ENCODE measurements around the gene IL20.
"Not testable (repeated sequence)": the region's sequence is repeated elsewhere in the genome, so short reads cannot be mapped to it uniquely, and the experiment has no call there.

IL20 gene

DNA sequence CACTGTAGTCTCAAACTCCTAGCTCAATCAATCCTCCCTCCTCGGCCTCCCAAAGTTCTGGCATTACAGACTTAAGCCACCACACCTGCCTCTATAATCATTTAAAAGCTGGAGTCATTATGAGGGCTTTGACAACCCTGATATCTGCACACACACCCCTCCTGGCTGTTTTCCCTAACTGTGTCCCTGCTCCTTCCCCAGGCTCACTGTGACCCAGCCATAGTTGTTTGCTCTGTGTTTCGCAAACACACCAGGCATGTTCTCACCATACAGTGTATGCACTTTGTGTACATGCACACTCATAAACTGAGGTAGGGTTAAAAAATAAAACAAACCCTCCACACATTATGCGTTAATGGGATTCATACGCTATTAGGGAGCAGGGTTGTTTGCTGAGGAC, 21.8 kb upstream of the IL20 start:
- DNase-seq, result no peak

DNA sequence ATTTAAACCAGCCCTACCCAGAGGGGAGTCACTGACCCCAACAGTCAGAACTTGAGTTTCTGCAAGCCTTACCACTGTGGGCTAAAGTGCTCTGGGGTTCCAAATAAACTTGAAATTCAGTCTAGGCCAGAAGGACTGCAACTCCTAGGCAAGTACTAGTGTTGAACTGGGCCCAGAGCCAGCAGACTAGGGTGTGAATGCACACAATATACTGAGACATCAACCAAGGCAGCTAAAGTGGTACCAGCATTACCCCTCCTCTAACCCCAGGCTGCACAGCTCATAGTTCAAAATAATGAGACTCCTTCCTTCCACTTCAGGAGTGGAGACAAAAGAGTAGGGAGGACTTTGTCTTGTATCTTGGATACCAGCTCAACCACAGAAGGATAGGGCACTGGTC, 18.9 kb upstream of the IL20 start:
- no peak for DNase-seq

DNA sequence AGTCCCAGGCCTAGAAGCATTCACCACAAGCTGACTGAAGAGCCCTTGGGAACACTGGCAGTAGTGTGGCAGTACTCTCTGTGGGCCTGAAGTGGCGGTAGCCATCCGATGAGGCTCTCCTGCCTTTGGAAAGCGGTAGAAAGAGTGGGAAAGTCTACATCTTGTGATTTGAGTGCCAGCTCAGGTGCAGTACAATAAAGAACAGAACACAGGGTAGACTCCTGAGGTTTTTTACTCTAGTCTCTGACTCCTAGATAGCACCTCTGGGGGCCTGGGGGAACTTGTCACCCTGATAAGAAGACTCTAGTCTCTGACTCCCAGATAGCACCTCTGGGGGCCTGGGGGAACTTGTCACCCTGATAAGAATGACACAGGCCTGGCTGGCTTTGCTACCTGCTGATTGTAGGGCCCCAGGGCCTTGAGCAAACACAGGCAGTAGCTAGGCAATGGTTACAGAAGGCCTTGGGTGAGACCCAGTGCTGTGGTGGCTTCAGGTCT, 18.0 kb upstream of the IL20 start:
- DNase-seq, result no peak

DNA sequence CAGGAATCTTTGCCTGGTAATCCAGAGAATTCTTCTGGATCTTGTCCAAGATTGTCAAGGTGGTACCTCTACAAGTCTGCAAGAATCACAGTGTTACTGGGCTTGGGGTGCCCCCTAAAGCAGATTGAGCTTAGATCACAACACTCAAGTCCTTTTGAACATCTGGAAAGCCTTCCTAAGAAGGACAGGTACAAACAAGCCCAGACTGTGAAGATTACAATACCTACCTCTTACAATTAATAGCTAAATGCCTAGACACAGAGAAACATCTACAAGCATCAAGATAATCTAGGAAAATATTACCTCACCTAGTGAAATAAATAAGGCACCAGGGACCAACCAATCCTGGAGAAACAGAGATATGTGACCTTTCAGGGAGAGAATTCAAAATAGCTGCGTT, 17.5 kb upstream of the IL20 start:
- no peak for DNase-seq

DNA sequence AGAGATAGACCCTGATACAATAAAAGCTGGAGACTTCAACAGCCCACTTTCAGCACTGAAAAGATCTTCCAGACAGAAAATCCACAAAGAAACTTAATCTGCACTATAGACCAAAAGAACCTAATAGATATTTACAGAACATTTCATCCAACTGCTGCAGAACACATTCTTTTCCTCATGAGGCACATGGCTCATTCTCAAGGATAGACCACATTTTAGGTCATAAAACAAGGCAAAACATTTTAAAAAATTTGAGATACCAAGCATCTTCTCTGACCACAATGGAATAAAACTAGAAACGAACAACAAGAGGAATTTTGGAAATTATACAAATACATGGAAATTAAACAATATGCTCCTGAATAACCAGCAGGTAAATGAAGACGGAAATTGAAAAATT, 15.0 kb upstream of the IL20 start:
- no peak for DNase-seq

DNA sequence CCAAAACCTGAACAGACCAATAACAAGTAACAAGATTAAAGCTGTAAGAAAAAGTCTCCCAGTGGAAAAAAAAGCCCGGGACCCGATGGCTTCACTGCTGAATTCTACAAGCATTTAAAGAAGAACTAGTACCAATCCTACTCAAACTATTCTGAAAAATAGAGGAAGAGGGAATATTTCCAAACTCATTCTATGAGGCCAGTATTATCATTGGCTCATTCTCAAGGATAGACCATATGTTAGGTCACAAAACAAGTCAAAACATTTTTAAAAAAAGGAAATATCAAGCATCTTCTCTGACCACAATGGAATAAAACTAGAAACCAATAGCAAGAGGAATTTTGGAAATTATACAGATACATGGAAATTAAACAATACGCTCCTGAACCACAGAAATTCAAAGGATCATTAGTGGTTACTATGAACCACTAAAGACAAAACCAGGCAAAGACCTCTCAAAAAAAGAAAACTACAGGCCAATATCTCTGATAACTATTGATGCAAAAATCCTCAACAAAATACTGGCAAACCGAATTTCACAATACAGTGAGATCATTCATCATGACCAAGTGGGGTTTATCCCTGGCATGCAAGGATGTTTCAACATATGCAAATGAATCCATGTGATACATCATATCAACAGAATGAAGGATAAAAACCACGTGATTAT, 13.9 kb upstream of the IL20 start:
- DNase-seq, result no peak

DNA sequence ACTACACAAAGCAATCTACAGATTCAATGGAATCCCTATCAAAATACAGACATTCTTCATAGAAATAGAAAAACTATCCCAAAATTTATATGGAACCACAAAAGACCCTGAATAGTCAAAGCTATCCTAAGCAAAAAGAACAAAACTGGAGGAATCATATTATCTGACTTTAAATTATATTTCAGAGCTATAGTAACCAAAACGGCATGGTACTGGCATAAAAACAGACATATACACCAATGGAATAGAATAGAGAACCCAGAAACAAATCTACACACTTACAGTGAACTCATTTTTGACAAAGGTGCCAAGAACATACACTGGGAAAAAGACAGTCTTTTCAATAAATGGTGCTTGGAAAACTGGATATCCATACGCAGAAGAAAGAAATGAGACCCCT, 12.8 kb upstream of the IL20 start:
- not testable (repeated sequence) for DNase-seq

DNA sequence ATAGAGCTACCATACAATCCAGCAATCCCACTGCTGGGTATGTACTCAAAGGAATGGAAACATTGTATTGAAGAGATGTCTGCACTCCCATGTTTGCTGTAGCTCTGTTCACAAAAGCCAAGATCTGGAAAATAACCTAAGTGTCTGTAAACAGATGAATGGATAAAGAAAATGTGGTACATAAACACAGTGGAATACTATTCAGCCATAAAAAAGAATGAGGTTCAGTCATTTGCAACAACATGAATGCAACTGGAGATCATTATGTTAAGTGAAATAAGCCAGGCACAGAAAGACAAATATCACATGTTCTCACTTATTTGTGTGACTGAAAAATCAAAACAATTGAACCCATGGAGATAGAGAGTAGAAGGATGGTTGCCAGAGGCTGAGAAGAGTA, 11.7 kb upstream of the IL20 start:
- DNase-seq, result not testable (repeated sequence)

DNA sequence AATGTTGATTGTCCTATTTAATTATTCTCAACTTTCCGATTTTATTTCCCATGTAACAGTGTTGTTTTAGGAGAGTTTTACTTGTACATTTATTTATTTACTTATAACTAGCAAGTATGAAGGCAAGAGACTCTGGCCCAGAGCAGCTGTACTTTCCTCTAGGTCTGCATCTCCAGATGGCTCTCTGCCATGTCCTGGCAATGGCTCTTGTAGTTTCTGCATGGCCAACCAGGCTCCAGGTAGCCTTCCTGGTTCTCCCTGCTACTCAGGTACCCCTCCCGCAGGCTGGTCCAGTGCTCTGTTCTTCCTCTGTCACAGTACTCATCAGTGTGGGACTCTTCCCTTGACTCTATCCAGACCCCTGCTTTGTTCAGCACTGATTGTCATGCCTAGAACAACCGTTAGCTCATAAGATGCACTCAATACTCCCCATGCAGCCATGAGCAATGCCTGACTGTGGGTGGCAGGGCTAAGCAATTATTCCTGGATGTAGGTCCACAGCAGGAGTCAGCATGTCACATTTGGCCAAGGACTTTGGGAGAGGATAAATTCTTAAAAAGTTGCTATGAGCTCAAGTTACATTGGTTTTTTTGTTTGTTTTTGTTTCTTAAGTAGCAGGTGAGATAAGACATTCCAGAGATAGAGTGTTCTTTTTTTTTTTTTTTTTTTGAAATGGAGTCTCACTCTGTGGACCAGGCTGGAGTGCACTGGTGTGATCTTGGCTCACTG, 10.9 kb upstream of the IL20 start:
- no peak for DNase-seq

DNA sequence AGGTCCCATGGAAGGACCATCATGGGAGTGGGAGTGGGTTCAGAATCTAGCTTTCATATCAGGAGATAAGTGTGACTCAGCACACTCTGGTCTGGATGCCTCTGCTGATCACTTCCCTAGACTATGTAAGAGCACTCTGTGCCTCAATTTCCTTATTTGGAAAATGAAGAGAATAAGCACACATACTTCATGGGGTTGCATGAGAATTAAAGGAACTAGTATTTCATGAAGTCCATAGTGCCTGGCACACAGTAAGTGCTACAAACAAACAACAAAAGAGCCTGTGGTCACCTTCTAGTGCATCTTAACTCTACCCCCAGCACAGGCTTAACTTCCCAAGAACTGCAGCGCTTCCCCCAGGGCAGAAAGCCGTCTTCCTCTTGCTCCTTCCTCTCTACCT, 9.6 kb upstream of the IL20 start:
- no peak for DNase-seq

DNA sequence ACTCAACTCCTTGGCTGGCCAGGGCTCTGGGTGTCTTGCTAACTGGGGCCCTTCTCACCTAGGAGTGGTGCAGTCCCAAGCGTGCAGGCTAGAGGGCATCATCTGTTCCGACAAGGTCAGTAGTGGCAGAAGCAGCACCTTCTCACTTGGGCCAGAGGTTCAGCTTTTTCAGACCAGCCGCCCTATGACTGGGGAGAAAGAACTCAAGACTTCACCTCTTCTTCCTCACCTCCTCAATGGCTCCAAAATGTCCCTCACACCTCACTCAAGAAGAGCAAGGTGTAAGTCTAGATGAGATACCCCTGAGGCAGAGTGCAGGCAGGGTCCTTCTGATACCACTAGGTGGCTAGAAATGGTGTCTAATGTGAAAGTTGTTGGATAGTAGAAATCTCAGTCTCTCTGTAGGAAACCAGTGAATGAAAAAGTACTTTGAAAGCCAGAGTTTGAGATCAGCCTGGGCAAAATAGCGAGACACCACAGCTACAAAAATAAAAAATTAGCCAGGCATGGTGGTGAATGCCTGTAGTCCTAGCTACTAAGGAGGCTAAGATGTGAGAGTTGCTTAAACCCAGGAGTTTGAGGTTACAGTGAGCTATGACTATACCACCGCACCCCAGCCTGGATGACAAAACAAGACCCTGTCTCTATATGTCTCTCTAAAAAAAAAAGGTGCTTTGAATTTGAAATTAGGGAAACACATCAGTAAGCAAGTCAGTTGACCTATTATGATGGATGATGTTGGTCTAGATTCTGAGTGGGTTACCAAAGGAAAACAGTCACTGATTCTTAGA, 8.6 kb upstream of the IL20 start:
- no peak for DNase-seq

DNA sequence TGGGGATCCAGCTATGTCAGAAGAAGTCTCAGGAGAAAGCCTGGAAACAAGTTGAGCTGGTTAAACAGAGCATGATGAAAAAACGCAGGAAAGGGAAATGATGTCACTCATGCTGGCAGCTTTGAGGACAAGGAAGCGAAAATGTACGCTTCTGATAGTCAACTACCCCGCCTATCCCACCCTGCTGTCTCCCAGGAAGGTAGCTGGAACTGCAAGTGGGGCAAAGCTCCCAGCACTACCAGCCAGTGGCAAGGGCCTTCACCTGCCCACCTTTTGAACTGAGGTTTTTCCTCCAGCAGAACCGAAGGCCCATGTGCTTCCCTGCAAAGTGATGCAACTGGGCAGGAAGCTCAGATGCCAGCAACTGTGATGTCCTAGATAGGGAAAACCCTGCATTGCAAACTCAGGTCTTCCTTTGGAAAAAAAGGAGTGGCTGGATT, 6.3 kb upstream of the IL20 start:
- DNase-seq, result no peak

DNA sequence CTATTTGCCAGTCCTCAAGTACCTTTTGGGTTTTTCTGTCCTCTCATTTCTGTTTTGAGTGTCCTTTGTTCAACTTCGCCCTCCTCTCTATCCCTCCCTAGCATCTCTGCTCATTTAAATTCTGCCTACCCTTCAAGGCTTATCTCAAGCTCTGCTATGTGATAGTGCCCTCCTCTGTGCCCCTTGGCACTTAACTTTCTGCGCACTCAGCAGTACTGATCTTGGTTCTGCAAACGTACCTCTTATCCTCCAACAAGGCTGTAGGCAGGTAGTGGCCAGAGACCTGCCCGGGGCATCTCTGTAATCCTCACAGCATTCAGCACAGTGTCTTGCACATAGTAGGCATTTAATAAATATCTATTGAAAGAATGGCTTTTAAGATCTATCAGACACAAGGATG, 5.3 kb upstream of the IL20 start:
- DNase-seq, result no peak

DNA sequence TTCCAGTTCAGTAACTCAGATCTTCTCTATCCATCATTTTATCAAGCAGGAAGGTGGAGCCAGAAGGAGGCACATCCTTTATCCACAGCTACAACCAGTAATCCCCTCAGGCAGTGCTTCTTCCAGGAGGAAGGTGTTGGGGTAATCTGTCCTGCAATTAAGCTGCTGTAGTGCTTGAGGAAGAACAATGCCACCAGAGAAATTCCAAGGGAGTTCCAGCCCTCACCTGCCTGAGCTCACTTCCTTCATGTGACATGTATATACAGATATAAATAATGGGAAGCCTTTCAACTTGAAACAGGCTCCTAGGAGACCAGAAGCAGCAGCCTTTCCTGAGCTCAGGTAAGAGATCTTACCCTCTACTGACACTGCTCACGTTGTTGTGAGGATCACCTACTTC, 2.2 kb upstream of the IL20 start:
- DNase-seq, result no peak

DNA sequence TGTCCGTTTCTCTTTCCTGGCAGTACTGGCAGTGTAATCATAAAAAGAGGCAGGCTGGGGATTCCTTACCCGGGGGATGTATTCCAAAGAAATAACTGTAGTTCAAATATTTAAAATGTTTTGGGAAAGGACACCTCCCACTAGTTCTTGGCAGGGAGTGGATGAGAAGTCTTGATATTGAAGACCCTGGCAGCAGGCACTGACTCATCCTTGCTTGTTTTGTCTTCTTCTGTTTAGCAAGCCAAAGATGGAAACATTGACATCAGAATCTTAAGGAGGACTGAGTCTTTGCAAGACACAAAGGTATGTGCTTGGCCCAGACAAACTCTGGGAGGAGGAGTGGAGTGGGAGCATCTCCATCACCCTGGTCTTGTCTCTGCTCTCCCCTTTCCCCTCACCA, 639 bp downstream of the IL20 start:
- DNase-seq, result no peak

DNA sequence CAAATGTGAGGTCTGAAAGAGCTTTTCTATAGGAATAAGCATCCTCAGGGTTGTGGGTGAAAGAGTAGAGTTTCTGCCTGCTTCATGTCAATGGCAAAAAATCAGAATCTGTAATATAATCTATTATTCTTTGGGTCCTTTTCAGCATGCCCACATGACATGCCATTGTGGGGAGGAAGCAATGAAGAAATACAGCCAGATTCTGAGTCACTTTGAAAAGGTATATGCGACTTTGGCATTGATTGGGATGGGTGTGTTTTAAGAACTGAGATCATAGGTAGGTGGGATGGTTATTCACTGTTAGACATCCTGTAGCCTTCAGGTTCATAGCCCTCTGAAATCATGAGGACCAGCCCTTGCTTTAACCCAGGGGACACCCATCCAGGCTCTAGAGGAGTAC, 1.8 kb downstream of the IL20 start:
- DNase-seq, result no peak

DNA sequence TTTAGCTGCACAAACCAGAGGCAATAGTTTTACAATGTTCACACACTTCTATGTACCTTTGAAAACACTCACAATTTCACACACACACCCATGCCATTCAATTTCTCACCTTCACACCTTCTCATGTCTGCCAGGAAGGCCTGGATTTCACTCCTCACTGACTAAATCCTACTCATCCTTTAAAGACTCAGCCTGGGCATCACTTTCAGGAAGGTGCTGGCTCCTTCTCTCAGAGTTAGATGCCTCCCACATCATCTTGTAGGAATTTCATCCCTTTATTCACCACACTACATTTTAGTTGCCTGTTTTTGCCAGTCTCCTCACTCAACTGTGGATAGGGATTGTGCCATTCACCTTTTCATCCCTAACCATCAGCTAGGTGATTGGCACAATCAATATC, 2.3 kb downstream of the IL20 start:
- DNase-seq, result no peak

DNA sequence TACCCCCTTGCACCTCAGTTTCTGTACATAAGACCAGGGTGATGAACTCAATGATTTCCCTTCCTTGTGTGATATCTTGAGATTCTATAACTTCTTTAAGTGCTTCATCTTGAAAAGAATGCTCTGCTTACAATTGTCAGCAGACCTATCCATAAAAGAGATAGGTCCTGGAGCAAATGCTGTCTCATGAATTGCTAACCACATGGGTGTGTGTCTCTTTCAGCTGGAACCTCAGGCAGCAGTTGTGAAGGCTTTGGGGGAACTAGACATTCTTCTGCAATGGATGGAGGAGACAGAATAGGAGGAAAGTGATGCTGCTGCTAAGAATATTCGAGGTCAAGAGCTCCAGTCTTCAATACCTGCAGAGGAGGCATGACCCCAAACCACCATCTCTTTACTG, 2.8 kb downstream of the IL20 start:
- DNase-seq, result no peak

DNA sequence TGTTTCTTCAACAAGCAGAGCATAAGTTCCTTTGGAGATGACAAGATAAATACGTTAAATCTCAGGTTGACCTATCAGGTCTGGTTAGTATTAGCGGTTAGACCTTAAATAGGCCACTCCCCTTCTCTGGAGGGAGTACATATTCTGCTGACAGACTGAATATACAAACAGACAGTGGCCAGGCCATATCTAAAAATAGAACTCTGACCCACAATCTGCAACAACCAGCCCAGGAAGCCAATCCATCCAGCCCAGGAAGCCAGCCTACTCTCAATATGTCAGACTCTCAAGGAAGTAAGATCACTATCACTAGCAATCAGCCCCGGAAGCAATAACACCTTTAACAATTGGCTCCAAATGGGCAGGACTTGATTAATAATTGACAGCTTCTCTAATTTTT, 6.7 kb downstream of the IL20 start:
- DNase-seq, result no peak

DNA sequence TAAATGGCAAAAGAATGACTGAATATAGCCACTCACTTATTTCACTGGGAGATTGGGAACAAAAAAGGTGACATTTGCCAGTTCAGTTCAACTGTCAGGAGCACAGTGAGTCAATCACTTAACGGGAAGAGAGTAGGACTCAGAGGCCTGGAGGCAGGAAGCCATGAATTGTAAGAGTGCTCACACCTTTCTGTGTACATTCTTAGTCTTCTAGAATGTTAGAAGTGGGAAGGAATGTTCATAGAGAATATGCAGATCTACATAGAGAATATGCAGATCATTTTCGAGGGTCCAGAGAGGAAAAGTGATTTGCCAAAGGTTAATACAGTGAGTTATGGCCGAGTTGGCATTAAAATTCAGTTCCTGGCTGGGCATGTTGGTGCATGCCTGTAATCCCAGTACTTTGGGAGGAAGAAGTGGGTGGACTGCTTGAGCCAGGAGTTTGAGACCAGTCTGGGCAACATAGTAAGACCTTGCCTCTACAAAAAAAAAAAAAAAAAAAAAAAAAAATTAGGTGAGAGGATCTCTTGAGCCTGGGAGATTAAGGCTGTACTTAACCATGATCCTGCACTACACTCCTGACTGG, 8.3 kb downstream of the IL20 start:
- no peak for DNase-seq

DNA sequence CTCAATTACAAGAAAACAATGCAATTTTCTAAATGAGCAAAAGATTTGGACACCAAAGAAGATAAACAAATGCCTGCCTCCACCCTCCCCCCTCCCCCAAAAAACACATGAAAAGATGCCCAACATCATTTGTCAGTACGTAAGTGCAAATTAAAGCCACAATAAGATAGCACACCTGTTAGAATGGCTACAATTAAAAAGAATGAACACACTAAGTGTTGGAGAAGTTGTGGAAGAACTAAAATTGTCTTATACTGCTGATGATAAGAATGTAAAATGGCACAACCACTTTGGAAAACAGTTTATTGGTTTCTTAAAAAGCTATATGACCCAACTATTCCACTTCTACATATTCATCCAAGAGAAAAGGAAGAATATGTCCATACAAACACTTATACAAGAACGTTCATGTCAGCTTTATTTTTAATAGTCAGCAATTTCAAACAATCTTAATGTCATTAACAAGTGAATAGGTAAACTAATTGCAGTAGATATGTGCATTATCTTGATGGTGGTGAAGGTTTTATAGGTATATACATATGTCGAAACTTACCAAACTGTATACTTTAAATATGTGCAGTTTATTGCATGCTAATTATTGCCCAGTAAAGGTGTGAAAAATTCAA, 10.4 kb downstream of the IL20 start:
- DNase-seq, result no peak

DNA sequence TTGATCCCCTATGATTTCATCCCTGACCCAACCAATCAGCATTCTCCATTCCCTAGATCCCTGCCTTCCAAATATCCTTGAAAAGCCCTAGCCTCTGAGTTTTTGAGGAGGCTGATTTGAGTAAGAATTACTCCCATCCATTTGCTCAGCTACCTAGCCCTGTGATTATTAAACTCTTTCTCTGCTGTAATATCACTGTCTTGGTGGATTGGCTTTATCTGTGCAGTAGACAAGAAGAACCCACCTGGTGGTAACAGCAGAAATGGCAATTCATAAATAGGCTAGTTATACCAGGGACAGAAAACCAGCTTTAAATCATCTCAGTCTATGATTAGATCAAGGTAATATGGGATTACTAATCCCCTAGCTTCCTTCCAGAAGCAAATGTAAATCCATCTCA, 13.0 kb downstream of the IL20 start:
- no peak for DNase-seq

DNA sequence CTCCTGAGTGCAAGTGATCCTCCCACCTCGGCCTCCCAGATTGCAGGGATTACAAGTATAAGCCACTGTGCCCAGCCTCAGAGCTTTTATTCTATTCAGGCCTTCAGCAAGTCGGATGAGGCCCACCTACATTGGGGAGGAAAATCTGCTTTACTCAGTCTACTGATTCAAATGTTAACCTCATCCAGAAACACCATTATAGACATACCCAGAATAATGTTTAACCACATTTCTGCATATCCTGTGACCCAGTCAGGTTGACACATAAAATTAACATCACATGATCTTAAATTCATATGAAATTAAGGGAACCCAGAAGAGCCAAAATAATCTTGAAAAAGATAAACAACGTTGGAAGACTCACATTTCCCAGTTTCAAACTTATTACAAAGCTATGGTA, 14.9 kb downstream of the IL20 start:
- DNase-seq, result no peak
